Heart left ventricle (tissue), 13 donors: ENCODE measurements around the gene TNFRSF13B.

Experiments used
- CTCF ChIP-seq, 12 donors: fragments of 200-600 bp; sonication (generic) in 4 of 12; IDR thresholded peaks; one replicate each; pipeline versions ENCODE4 v1.5.0 to v1.8.0; 2018 to 2022; ENCODE audit warnings: antibody characterized with exemption in 12 of 12, mild to moderate bottlenecking in 5 of 12
- POLR2A ChIP-seq, 2 donors: fragments of 450-650 bp; IDR thresholded peaks; one replicate each; pipeline ENCODE4 v1.6.1; 2017; ENCODE audit warnings: antibody characterized with exemption in 2 of 2, mild to moderate bottlenecking in 2 of 2, moderate library complexity in 2 of 2
- donor health status: ischemic (EF 13 %, LVEDD 7.1; RV severe dilation, severe dysfunction).
- donor health status: DM: no; HTN: yes; CAD: no.
- donor health status: DM: no; HTN: no; CAD: no.
- donor health status: ischemic (EF 25% LVEDD 6.9; RV normal size, moderate dysfunction).
- donor health status: ischemic (EF 25% LVEDD 5.7; RV mildly dilated, moderate dysfunction).
- donor health status: ischemic (EF 35%, LVEDD 5.7; RV mildly dilated, moderate dysfunction).
- donor health status: nonischemic (EF 11% LVEDD 7.7; RV severe dilation, severe dysfunction).
- donor health status: DM: yes; HTN: yes; CAD: no.
- donor health status: PGD.
- donor health status: ischemic (EF 29% LVEDD 5.4; RV normal size, mild dysfunction).
- donor health status: nonischemic (EF 23%, LVEDD 6.1; RV moderate dilation, normal function).

GRCh38 chr17:16936536-16937310 lies 35.2 kb downstream of the TNFRSF13B start:
- TF ChIP-seq CTCF (IDR thresholded peaks at IDR 0.05) (no peak), POLR2A (IDR thresholded peaks at IDR 0.05) (no peak)
